Lower leg skin (tissue), 4 donors: Measurements from ENCODE around the gene HOXA5. TPM values are rescaled to one million over a fixed set of nuclear protein-coding genes. Genes with fewer than 3 reads are reported as not detected.

ENCODE experiments used
- DNase-seq, 2 donors: peaks; one replicate each; pipeline ENCODE4 v3.0.0-alpha.2; 2019; ENCODE audit warnings: low spot score in 2 of 2
- H3K4me3 ChIP-seq: fragments of 200-600 bp; sonication (generic); 2 replicates; pipeline ENCODE4 v1.5.1; 2017; ENCODE audit warnings: mild to moderate bottlenecking, low read depth; ENCODE audit not compliant: poor library complexity, severe bottlenecking
- CTCF ChIP-seq, 3 donors: fragments of 450-650 bp; IDR thresholded peaks; one replicate each; pipeline ENCODE4 v1.5.1; 2016; ENCODE audit warnings: antibody characterized with exemption in 3 of 3, mild to moderate bottlenecking in 3 of 3, moderate library complexity in 2 of 3
- POLR2A ChIP-seq, 2 donors: fragments of 450-650 bp; IDR thresholded peaks; one replicate each; pipeline ENCODE4 v1.6.1; 2016 to 2017; ENCODE audit warnings: antibody characterized with exemption in 2 of 2, mild to moderate bottlenecking in 1 of 2, moderate library complexity in 1 of 2
- WGBS, 2 donors: methylation state at CpG; one replicate each; pipeline ENCODE4 v1.1.5; 2018; 5-methylcytosine and 5-hydroxymethylcytosine counted together
- intact Hi-C: fragments of 100-400 bp; cut with DNase I; formaldehyde crosslinking; loops from one replicate; pipeline ENCODE4 v1.15.0; 2023; ENCODE audit warnings: low total_unique reads
- total RNA-seq, 4 donors: library from RNA; depleted of rRNA; stranded (reverse); fragments of >200 nt; gene quantifications; one replicate each; pipeline ENCODE4 v1.1.0, GENCODE V29; 2016

The HOXA5 gene
- total RNA-seq, 4 donors from 2014 or later, result 5.1 to 15.1 (median 6.1) TPM

GRCh38 chr7:27123477-27124053 is 19.9 kb downstream of the HOXA5 start:
- intact Hi-C loops, result loop anchor here (5.0 kb wide), 1 partner anchor 1589 kb away; no protein-coding TSS in a partner anchor
- 86 to 90% methylated on average over 26 of the region's 26 CpGs for WGBS, 2 donors
- H3K4me3 ChIP-seq, result no peak overlapping the region
- TF ChIP-seq CTCF (IDR thresholded peaks at IDR 0.05), result no peak
- TF ChIP-seq POLR2A (IDR thresholded peaks at IDR 0.05), result no peak
- DNase-seq, result peak in 1 of 2 donors; percentile 79

- intact Hi-C loops, result loop anchor here (5.0 kb wide), 1 partner anchor 1589 kb away; no protein-coding TSS in a partner anchor
- no peak for TF ChIP-seq POLR2A (IDR thresholded peaks at IDR 0.05)
- TF ChIP-seq CTCF (IDR thresholded peaks at IDR 0.05), result no peak
- peak in 1 of 2 donors; percentile 52 for DNase-seq
- 68 to 82% methylated on average over 14 of the region's 14 CpGs for WGBS, 2 donors
- no peak overlapping the region for H3K4me3 ChIP-seq
These were observed 20.4 kb downstream of the HOXA5 start for GRCh38 chr7:27123007-27123476.

- intact Hi-C loops, result loop anchor here (5.0 kb wide), 1 partner anchor 1590 kb away; no protein-coding TSS in a partner anchor
- DNase-seq, result peak in 1 of 2 donors; percentile 78
- no peak overlapping the region for H3K4me3 ChIP-seq
- TF ChIP-seq POLR2A (IDR thresholded peaks at IDR 0.05), result no peak
- no peak for TF ChIP-seq CTCF (IDR thresholded peaks at IDR 0.05)
- WGBS, 2 donors, result 87 to 91% methylated on average over 42 of the region's 42 CpGs
These were observed 21.2 kb downstream of the HOXA5 start for GRCh38 chr7:27122077-27122910.

- intact Hi-C loops, result loop anchor here (5.0 kb wide), 1 partner anchor 1591 kb away; no protein-coding TSS in a partner anchor
- DNase-seq, result no peak
- TF ChIP-seq POLR2A (IDR thresholded peaks at IDR 0.05) (no peak), CTCF (IDR thresholded peaks at IDR 0.05) (no peak)
- no peak overlapping the region for H3K4me3 ChIP-seq
- WGBS, 2 donors, result 94 to 95% methylated on average over 7 of the region's 7 CpGs
These were observed 21.8 kb downstream of the HOXA5 start for GRCh38 chr7:27121684-27122076.

- H3K4me3 ChIP-seq, result no peak overlapping the region
- WGBS, 2 donors, result 79 to 100% methylated on average over 1 of the region's 1 CpG
- TF ChIP-seq POLR2A (IDR thresholded peaks at IDR 0.05), result no peak
- no peak for TF ChIP-seq CTCF (IDR thresholded peaks at IDR 0.05)
- intact Hi-C loops, result no loop called here
- DNase-seq, result no peak
These were observed 24.0 kb downstream of the HOXA5 start for GRCh38 chr7:27119412-27119911.
